ENCODE results near the gene ZNF638. TPM values are rescaled to one million over a fixed set of nuclear protein-coding genes. Genes with fewer than 3 reads are reported as not detected.

Gene ZNF638
- total RNA-seq, 1 donor from 2014 or later = 153 TPM

DNA sequence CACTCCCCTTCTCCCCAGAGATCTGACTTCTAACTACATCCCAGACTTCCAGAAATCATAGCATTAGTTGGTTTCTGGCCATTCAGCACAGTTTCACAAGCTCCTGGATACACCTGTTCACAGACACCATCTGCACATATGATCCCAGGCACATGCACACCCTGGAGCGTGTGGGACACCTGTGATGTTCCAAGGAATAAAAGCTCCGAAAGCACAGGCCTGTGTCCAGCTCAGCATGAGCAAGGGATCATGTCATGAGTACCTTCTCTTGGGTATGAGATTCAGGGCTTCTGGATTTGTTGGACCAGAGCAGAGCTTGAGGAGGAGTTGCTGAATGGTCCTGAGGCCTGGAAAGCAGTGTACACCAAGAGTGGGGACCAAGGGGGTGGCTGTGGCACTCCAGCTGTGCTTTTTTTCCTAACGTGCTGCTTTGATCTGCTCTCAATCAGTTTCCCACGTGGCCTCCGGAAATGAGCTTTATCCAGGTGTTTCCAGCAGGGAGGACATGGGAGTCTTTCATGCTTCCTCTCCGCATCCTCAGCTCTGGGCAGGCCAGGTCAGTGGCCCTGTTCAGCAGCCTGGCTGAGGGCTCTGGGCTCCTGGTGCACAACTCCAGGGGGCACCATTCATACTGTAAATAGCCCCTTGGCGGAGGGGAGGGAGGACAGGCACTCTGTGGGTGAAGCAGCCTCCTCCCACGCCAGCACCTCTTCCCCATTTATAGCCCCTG lies 123.6 kb downstream of the ZNF638 start:
- no peak for DNase-seq (ENCODE audit: low read depth)

DNA sequence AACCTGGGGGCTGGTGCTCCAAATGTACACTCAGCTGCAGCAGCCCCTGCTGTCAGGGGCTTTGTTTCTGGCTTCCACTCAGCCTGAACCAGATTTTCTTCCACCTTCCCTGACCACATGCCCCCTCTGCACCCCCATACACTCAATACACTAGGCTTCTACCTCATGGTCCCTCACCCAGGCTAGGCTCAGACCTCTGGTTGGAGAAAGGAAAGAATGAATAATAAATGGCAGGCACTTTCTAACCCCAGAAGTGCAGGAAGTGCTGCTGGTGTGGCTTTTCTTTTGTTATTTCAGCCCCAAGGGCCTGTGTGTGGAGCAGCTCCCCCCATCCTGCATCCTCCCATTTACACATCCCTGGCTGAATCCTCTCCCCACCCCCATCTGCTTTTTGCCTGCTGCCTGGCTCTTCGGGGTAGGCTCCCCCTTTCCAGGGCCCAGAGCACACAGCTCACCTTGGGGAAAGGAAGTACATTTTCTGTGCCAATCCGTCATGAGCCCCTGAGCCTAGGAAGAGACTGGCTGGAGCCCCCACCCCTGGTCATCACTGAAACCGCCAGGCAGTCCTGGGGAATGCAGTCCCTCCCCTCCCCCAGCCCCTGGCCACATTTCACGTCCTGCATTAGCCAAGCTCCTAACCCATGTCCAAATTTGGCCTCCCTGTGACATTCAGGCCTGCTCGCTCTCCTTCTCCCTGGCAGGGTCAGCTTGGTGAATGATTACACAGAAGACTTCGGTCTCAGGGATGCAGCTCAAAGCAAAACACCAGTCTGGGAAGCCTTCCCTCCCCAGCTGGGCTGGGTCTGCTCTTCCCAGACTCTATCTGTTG lies 124.4 kb downstream of the ZNF638 start:
- DNase-seq (ENCODE audit: low read depth) = peak; percentile 85

GRCh38 chr2:71456617-71457016 lies 125.0 kb downstream of the ZNF638 start:
- DNase-seq (ENCODE audit: low read depth) = peak; percentile 49

DNA sequence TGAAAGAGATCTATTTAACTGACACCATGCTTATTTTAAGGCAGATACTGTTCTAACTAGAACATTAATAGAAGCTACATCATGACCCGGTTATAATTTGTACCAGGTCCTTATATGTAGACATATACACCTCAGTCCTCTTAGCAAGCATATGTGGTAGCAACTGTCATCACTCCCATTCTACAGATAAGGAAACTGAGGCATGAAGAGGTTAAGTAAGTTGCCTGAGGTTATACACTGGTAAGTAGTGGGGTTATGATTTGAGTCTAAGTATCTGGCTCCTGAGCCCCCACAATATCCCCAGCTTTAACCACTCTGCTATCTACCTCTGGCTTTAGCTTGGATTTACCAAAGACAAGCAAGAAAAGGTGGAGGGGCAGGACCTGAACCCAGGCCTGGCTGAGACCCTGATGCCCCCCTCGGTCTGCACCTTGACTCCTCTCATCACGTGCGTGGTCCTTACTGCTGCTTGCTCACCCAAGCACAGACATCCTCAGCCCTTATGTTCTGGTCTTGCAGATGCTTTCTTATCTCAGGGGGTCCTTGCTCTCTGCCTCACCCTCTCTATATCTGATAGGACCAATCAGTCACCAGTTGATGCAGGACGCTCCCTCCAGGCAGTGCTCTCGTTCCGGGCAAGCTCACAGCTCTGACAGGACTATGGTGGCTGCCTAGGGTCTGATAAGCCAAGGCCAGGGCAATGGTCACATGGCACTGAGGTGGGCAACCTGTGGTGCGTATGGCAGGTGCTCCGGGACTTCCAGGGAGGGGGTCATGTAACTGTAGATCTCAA lies 125.7 kb downstream of the ZNF638 start:
- DNase-seq (ENCODE audit: low read depth) = no peak

- no peak for DNase-seq (ENCODE audit: low read depth)
Measured at GRCh38 chr2:71457923-71458322, 126.3 kb downstream of the ZNF638 start.

GRCh38 chr2:71458413-71459083 lies 127.0 kb downstream of the ZNF638 start:
- peak; percentile 76 for DNase-seq (ENCODE audit: low read depth)

- no peak for DNase-seq (ENCODE audit: low read depth)
Measured at GRCh38 chr2:71459084-71459431, 127.5 kb downstream of the ZNF638 start.

DNA sequence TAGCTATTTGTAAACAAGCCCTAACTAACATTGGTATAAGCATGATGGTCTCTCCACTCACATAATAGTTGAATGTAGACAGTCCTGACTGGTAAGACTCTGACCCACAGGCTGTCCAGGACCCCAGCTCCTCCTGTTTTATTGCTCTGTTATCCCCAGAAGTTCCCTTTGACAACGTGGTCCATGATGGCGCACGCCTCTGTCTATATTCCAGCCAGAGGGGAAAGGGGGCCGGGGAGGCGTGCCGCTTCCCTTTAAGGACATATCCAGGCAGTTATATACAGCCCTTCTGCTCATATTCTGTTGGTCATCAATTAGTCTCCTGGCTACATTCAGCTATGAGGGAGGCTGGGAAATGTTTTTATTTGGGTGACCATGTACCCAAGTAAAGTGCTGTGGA lies 128.5 kb downstream of the ZNF638 start:
- DNase-seq (ENCODE audit: low read depth) = no peak

DNA sequence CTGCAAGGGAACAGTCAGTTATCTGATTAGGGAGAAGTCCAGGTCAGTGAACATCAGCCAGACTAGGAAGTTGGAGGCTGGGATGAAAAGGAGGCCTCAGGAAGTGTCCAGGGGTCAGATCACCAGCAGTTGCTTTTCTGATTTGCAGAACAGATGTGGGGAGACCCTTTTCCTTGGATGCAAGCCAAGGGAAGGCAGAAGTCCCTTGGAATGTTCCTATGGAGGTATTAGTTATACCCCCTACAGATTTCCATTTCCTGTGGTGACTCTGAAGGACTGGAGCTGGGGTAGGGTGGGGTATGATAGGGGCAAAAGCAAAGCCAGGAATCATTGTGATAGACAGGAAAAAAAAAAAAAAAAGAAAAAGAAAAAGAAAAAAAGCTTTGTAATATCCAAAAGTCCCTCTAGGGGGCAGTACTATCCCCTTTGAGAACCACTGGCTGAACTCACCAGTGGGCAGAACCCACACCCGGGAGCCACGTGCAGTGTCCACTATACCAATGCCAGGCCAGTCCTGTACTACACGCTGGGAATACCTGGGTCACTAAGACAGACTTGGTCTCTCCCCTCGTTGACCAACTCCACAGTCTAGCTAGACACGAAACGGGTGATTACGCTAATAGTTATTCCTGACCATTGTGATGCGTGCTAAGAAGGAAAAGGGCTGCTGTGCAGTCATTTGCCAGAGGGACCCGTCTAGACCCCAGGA lies 129.2 kb downstream of the ZNF638 start:
- DNase-seq (ENCODE audit: low read depth) = no peak

GRCh38 chr2:71461304-71461671 lies 129.7 kb downstream of the ZNF638 start:
- DNase-seq (ENCODE audit: low read depth) = no peak

DNA sequence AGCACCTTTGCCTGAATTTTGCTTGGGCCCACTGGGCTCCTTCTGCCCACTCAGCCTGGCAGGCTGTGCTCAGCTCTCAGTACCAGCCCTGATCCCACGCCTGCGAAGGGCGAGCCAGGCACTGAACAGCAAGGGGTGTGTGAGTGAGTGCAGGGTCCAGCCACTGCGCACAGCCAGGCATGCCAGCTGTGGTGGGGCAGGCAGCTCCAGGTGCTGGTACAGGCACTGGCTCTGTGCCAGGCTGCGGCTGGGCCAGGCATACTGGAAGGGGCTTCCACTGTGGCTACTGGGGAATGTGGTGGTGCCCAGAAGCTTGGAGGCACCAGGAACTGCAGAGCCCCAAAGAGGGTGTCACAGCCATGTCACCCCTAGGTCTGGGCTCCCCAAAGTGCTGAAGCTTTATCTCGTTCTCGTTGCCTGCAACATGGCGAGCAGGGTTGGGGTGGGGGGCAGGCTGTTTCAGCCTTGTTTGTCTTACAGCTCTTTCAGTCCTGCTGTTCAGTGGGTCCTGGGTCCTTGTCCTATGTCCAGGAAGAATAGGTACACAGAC lies 130.5 kb downstream of the ZNF638 start:
- no peak for DNase-seq (ENCODE audit: low read depth)

GRCh38 chr2:71462641-71463341 lies 131.2 kb downstream of the ZNF638 start:
- no peak for DNase-seq (ENCODE audit: low read depth)

DNA sequence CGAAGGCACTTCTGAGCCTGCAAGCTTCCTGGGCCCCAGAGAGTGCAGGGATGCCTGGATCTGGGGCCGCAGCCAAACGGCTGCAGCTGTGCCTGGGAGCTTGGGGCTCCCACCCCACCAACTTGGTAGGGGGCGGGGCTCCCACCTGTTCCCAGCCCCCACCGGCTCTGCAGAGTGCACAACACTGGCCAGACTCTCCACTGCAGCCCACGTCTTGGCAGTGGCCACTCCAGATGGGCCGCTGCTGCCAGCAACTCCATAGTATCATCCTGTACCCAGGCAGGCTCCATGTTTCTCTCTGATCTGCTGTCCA lies 131.7 kb downstream of the ZNF638 start:
- no peak for DNase-seq (ENCODE audit: low read depth)

DNA sequence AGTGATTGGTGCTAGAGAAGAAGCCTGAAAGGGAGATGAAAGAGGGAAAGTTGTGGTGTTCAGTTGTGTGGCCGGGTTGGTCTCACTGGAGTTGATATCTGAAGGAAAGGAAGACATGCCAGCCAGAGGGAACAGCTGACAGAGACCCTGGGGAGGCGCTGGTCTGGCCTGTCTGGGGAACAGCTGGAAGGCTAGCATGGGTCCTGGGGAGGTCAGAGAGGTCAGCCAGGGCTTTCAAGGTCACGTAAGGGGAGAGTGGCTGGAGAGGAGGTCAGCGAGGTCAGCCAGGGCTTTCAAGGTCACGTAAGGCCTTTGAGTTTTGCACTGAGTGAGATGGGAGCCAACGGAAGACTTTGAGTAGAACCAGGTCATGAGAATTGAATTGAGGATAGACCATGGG lies 132.8 kb downstream of the ZNF638 start:
- no peak for DNase-seq (ENCODE audit: low read depth)

GRCh38 chr2:71465356-71465755 lies 133.8 kb downstream of the ZNF638 start:
- DNase-seq (ENCODE audit: low read depth) = no peak

DNA sequence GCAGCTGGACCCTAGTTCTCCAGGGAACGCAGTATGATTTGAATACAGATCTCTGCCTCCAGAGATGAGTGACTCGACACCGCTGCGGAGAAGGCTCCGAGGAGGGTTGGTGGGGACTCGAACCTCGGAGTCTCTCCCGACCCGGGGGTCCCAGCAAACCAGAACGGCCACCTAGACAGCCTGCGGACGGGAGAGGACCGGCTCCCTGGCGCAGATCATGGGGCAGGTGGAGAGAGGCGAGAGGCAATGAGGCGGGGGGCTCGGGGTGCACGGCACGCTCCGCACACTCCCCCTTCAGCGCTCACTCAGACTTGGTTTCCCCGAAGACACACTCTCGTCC lies 134.3 kb downstream of the ZNF638 start:
- DNase-seq (ENCODE audit: low read depth) = no peak

DNA sequence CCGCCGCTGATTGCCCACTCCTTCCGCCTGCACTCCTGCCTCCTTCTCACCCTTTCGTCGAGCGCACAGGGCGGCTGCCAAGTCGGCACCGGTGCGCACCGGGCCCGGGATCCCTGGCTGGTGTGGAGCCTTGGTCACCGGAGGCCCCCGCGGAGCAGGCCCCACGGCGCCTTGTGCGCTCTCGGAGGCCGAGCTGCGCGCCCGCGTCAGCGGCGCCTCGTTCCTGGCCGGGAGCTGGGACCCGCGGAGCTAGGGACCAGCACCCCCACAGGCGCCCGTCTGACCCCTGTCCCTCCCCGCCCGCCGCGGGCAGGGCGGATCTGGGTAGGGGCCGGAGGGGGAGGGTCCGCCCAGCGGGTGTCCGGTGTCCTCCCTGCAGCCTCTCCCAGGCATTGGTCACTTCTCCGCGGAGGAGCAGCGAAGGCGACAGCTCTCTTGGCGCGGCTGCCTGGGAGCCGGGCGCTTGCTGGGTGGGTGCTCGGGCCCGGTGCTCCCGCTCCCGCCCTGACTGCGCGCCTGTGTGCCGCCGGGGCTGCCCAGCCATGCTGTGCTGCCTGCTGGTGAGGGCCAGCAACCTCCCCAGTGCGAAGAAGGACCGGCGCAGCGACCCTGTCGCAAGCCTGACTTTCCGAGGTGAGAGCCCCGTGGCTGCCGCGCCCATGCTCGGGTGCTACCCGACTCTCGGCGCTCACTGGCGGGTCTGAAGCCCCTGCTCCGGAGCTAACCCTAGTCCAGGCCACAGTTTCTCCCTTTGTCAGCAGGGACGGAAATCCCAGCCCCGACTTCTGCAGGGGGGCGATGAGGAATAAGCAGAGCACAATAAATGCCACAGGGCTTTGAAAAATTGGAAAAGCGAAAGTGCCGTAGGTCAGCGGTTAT lies 135.0 kb downstream of the ZNF638 start:
- DNase-seq (ENCODE audit: low read depth) = no peak

GRCh38 chr2:71467180-71467815 lies 135.7 kb downstream of the ZNF638 start:
- DNase-seq (ENCODE audit: low read depth) = no peak
